ENCODE results near the gene LRIG2. TPM values are rescaled to one million over a fixed set of nuclear protein-coding genes. Genes with fewer than 3 reads are reported as not detected.
"Not testable (repeated sequence)": the region's sequence is repeated elsewhere in the genome, so short reads cannot be mapped to it uniquely, and the experiment has no call there.

LRIG2 gene
- total RNA-seq, 2 experiments from 2014 or later: 12.9 to 15.8 TPM

- Histone ChIP-seq H3K27me3 (ENCODE audit: control insufficient read depth in 1 of 2, insufficient read depth in 2 of 2, low read length in 2 of 2) (no peaks in the 10 kb centered on the region), H3K4me1 (ENCODE audit: insufficient read depth, low read length) (no peaks in the 10 kb centered on the region), H3K9me3 (ENCODE audit: control insufficient read depth in 1 of 2, insufficient read depth in 1 of 2, low read length in 2 of 2) (peaks cover 4 to 10% of the 10 kb centered on the region in 2 experiments), H3K4me3 (ENCODE audit: low read length) (no peak overlapping the region), H3K36me3 (ENCODE audit: insufficient read depth, low read length) (no peaks in the 10 kb centered on the region), H3K27ac (ENCODE audit: low read depth in 1 of 2, low read length in 2 of 2) (no peak overlapping the region)
- H3K4me1 Mint-ChIP-seq (ENCODE audit: low read depth): peaks cover under 1% of the 10 kb centered on the region
- POLR2A ChIA-PET: no interaction called here
- TF ChIP-seq CTCF (IDR thresholded peaks at IDR 0.05): no peak
- no peak overlapping the region for H3K4me3 Mint-ChIP-seq
- no peaks in the 10 kb centered on the region for H3K36me3 Mint-ChIP-seq (ENCODE audit: low read depth)
- DNase-seq: no peak
- CTCF ChIA-PET: no interaction called here
- ATAC-seq (ENCODE audit: poor library complexity): no peak
- H3K9me3 Mint-ChIP-seq: peaks cover 7% of the 10 kb centered on the region
- intact Hi-C loops (cut with DNase I, micrococcal nuclease): no loop called here
- no peaks in the 10 kb centered on the region for H3K27me3 Mint-ChIP-seq
- H3K27ac Mint-ChIP-seq: no peak overlapping the region
These were observed 80.3 kb downstream of the LRIG2 start for GRCh38 chr1:113153116-113153803.

GRCh38 chr1:113156368-113156767 lies 83.4 kb downstream of the LRIG2 start:
- intact Hi-C loops (cut with DNase I, micrococcal nuclease): no loop called here
- no peaks in the 10 kb centered on the region for H3K4me1 Mint-ChIP-seq (ENCODE audit: low read depth)
- H3K27me3 Mint-ChIP-seq: no peaks in the 10 kb centered on the region
- no peak overlapping the region for H3K4me3 Mint-ChIP-seq
- H3K36me3 ChIP-seq (ENCODE audit: insufficient read depth, low read length): no peaks in the 10 kb centered on the region
- H3K27ac ChIP-seq (ENCODE audit: low read depth in 1 of 2, low read length in 2 of 2): no peak overlapping the region
- peaks cover 4 to 10% of the 10 kb centered on the region in 2 experiments for H3K9me3 ChIP-seq (ENCODE audit: control insufficient read depth in 1 of 2, insufficient read depth in 1 of 2, low read length in 2 of 2)
- ATAC-seq (ENCODE audit: poor library complexity) (no peak), DNase-seq (no peak)
- TF ChIP-seq CTCF (IDR thresholded peaks at IDR 0.05): no peak
- H3K36me3 Mint-ChIP-seq (ENCODE audit: low read depth): no peaks in the 10 kb centered on the region
- H3K4me3 ChIP-seq (ENCODE audit: low read length): no peak overlapping the region
- no peak overlapping the region for H3K27ac Mint-ChIP-seq
- H3K27me3 ChIP-seq (ENCODE audit: control insufficient read depth in 1 of 2, insufficient read depth in 2 of 2, low read length in 2 of 2): no peaks in the 10 kb centered on the region
- no peaks in the 10 kb centered on the region for H3K4me1 ChIP-seq (ENCODE audit: insufficient read depth, low read length)
- ChIA-PET CTCF (no interaction called here), POLR2A (no interaction called here)
- peaks cover 10% of the 10 kb centered on the region for H3K9me3 Mint-ChIP-seq

GRCh38 chr1:113158743-113159142 lies 85.7 kb downstream of the LRIG2 start:
- ATAC-seq (ENCODE audit: poor library complexity); H3K27ac Mint-ChIP-seq; H3K4me1 Mint-ChIP-seq (ENCODE audit: low read depth); H3K27me3 ChIP-seq (ENCODE audit: control insufficient read depth in 1 of 2, insufficient read depth in 2 of 2, low read length in 2 of 2); H3K27ac ChIP-seq (ENCODE audit: low read depth in 1 of 2, low read length in 2 of 2); DNase-seq; CTCF ChIA-PET; H3K4me3 Mint-ChIP-seq; POLR2A ChIA-PET; H3K36me3 ChIP-seq (ENCODE audit: insufficient read depth, low read length); H3K36me3 Mint-ChIP-seq (ENCODE audit: low read depth); H3K27me3 Mint-ChIP-seq; H3K4me3 ChIP-seq (ENCODE audit: low read length); intact Hi-C loops (cut with DNase I, micrococcal nuclease); H3K4me1 ChIP-seq (ENCODE audit: insufficient read depth, low read length): not testable (repeated sequence)
- peaks cover 10% of the 10 kb centered on the region for H3K9me3 Mint-ChIP-seq
- H3K9me3 ChIP-seq (ENCODE audit: control insufficient read depth in 1 of 2, insufficient read depth in 1 of 2, low read length in 2 of 2): peaks cover 4 to 10% of the 10 kb centered on the region in 2 experiments

GRCh38 chr1:113166473-113166872 lies 93.5 kb downstream of the LRIG2 start:
- H3K27ac Mint-ChIP-seq: no peak overlapping the region
- peaks cover 33% of the 10 kb centered on the region for H3K27me3 Mint-ChIP-seq
- intact Hi-C loops (cut with DNase I, micrococcal nuclease): no loop called here
- Histone ChIP-seq H3K4me3 (ENCODE audit: low read length) (no peak overlapping the region), H3K36me3 (ENCODE audit: insufficient read depth, low read length) (no peaks in the 10 kb centered on the region), H3K27ac (ENCODE audit: low read depth in 1 of 2, low read length in 2 of 2) (no peak overlapping the region), H3K9me3 (ENCODE audit: control insufficient read depth in 1 of 2, insufficient read depth in 1 of 2, low read length in 2 of 2) (peaks cover 3 to 16% of the 10 kb centered on the region in 2 experiments), H3K27me3 (ENCODE audit: control insufficient read depth in 1 of 2, insufficient read depth in 2 of 2, low read length in 2 of 2) (peaks cover 0 to 4% of the 10 kb centered on the region in 2 experiments), H3K4me1 (ENCODE audit: insufficient read depth, low read length) (no peaks in the 10 kb centered on the region)
- no peaks in the 10 kb centered on the region for H3K9me3 Mint-ChIP-seq
- no peaks in the 10 kb centered on the region for H3K36me3 Mint-ChIP-seq (ENCODE audit: low read depth)
- ATAC-seq (ENCODE audit: poor library complexity) (no peak), DNase-seq (no peak)
- TF ChIP-seq CTCF (IDR thresholded peaks at IDR 0.05): no peak
- POLR2A ChIA-PET: no interaction called here
- no peaks in the 10 kb centered on the region for H3K4me1 Mint-ChIP-seq (ENCODE audit: low read depth)
- CTCF ChIA-PET: no interaction called here
- H3K4me3 Mint-ChIP-seq: no peak overlapping the region

All from CD4-positive, alpha-beta T cell (primary cell).